ENCODE data around the gene KCTD17. TPM values are rescaled to one million over a fixed set of nuclear protein-coding genes. Genes with fewer than 3 reads are reported as not detected.
A peak's percentile ranks its signal among the peaks of the same experiment; 100 is the strongest.

Gene KCTD17
- total RNA-seq, 4 donors from 2014 or later, result 9.5 to 30.5 (median 13.5) TPM

- H3K27me3 ChIP-seq, result no peaks in the 10 kb centered on the region
- peaks cover 0 to 13% (median 0%) of the 10 kb centered on the region in 4 donors for H3K4me1 ChIP-seq
- DNase-seq, result peak in 1 of 3 donors; percentile 37
- H3K4me3 ChIP-seq, result no peak overlapping the region
- H3K9me3 ChIP-seq, result no peaks in the 10 kb centered on the region
- no peaks in the 10 kb centered on the region for H3K36me3 ChIP-seq
- TF ChIP-seq POLR2A (IDR thresholded peaks at IDR 0.05) (no peak), CTCF (IDR thresholded peaks at IDR 0.05) (no peak)
- no peak overlapping the region for H3K27ac ChIP-seq
Measured at GRCh38 chr22:37009490-37009889, 42.1 kb upstream of the KCTD17 start.

DNA sequence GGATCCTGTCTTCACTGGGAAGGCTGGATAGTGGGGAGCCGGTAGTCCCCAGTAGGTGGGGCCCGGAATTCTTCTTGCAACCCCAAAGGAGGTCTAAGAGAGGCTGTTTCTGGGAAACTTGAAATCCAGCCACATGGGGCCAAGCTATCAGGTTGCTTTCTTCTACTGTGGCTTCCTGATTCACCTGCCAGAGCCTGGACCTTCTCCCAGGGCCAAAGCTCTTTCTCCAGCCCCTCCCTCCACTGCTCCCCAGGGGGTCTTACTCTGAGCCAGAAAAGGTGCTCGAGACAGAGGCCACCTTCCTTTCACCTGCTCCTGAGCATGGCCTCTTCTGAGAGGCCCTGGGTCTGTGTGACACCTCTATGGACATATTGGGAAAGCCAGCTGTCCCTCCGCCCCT lies 41.4 kb upstream of the KCTD17 start:
- H3K27ac ChIP-seq, result peak overlapping the region in 1 of 4 donors; percentile 99
- H3K27me3 ChIP-seq, result no peaks in the 10 kb centered on the region
- H3K9me3 ChIP-seq, result no peaks in the 10 kb centered on the region
- H3K4me3 ChIP-seq, result no peak overlapping the region
- no peaks in the 10 kb centered on the region for H3K36me3 ChIP-seq
- peak in 1 of 3 donors; percentile 37 for DNase-seq
- peaks cover 0 to 19% (median 0%) of the 10 kb centered on the region in 4 donors for H3K4me1 ChIP-seq
- TF ChIP-seq POLR2A (IDR thresholded peaks at IDR 0.05) (no peak), CTCF (IDR thresholded peaks at IDR 0.05) (no peak)

DNA sequence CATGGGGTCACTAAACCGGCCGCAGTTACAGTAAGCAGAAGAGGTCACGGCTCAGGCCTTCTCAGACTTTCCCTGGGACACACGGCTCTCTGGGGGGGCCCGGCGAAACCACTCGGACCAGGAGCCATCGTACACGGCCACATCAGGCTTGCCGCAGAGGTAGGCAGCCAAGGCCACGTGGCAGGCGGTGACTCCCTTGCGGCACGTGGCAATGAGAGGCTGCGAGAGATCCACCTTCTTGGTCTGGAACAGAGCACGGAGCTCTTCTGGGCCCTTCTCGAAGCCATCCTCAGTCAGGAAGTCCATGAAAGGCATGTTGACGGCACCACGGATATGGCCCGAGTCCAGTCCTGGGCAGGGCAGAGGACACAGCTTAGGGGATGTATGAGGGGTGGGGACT lies 40.6 kb upstream of the KCTD17 start:
- no peak for TF ChIP-seq CTCF (IDR thresholded peaks at IDR 0.05)
- TF ChIP-seq POLR2A (IDR thresholded peaks at IDR 0.05), result peak in 1 of 2 donors; percentile 9
- no peaks in the 10 kb centered on the region for H3K27me3 ChIP-seq
- peak in 1 of 3 donors; percentile 43 for DNase-seq
- peaks cover 0 to 24% (median 0%) of the 10 kb centered on the region in 4 donors for H3K4me1 ChIP-seq
- no peaks in the 10 kb centered on the region for H3K9me3 ChIP-seq
- H3K27ac ChIP-seq, result peak overlapping the region in 1 of 4 donors; percentile 99
- no peak overlapping the region for H3K4me3 ChIP-seq
- H3K36me3 ChIP-seq, result no peaks in the 10 kb centered on the region

- Histone ChIP-seq H3K4me1 (peaks cover 0 to 27% (median under 1%) of the 10 kb centered on the region in 4 donors), H3K9me3 (no peaks in the 10 kb centered on the region), H3K36me3 (no peaks in the 10 kb centered on the region), H3K27me3 (no peaks in the 10 kb centered on the region), H3K4me3 (no peak overlapping the region), H3K27ac (peak overlapping the region in 1 of 4 donors; percentile 99)
- DNase-seq, result no peak
- TF ChIP-seq POLR2A (IDR thresholded peaks at IDR 0.05), result peak in 1 of 2 donors; percentile 6
- no peak for TF ChIP-seq CTCF (IDR thresholded peaks at IDR 0.05)
Measured at GRCh38 chr22:37011472-37011871, 40.1 kb upstream of the KCTD17 start.

DNA sequence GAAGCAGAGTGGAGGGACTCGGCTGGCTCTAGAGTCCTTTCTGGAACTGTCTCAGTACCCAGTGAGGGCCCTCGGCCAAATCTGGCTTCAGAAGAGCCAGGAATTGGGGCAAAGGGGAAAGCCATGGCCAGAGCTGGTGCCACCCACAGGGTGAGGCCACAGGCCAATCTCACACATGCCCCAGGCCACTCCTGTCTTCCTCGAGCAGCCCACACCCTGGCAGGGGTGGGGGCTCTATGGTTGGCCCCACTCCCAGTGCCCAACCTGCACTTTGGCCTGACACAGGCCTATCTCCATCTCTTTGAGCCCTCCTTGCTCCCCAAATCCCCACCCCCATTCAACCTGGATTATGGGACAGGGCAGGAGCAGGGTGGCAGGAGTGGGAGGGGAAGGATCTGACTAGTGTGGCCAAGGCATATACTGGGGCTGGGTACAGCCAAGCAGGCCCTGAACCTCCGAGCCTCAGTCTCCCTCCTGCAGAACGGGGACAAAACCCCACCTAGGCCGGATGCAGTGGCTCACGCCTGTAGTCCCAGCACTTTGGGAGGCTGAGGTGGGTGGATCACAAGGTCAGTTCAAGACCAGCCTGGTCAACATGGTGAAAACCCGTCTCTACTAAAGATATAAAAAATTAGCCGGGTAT lies 39.2 kb upstream of the KCTD17 start:
- TF ChIP-seq POLR2A (IDR thresholded peaks at IDR 0.05) (peak in 1 of 2 donors; percentile 34), CTCF (IDR thresholded peaks at IDR 0.05) (no peak)
- H3K4me3 ChIP-seq, result no peak overlapping the region
- peaks cover 0 to 36% (median 2%) of the 10 kb centered on the region in 4 donors for H3K4me1 ChIP-seq
- peak in 2 of 3 donors; percentile 76 to 83 for DNase-seq
- H3K27ac ChIP-seq, result peak overlapping the region in 2 of 4 donors; percentile 20 to 99
- H3K9me3 ChIP-seq, result no peaks in the 10 kb centered on the region
- no peaks in the 10 kb centered on the region for H3K27me3 ChIP-seq
- H3K36me3 ChIP-seq, result no peaks in the 10 kb centered on the region

Data from Peyer's patch (tissue), 4 donors.